GM12878 (cell line): Measurements from ENCODE around the gene ACTR8. TPM values are rescaled to one million over a fixed set of nuclear protein-coding genes. Genes with fewer than 3 reads are reported as not detected.

ENCODE experiments used
- ASH2L ChIP-seq: fragments of 300-600, 200-600 bp; sonication (generic); IDR thresholded peaks from 2 replicates; pipeline ENCODE4 v1.6.1; 2017; ENCODE audit warnings: low read depth, mild to moderate bottlenecking, borderline replicate concordance
- CBFB ChIP-seq: IDR thresholded peaks from 2 replicates; pipeline ENCODE4 v1.6.1; 2016; ENCODE audit warnings: antibody characterized with exemption, low read depth
- IKZF2 ChIP-seq, 2 experiments: fragments of 450-650 bp; IDR thresholded peaks; 2 replicates each; pipeline ENCODE4 v1.6.1; 2017; ENCODE audit warnings: mild to moderate bottlenecking in 2 of 2, moderate library complexity in 2 of 2
- JUNB ChIP-seq: IDR thresholded peaks from 2 replicates; pipeline ENCODE4 v1.6.1; 2016; ENCODE audit warnings: antibody characterized with exemption, mild to moderate bottlenecking
- MYB ChIP-seq: fragments of 150-350 bp; IDR thresholded peaks from 2 replicates; pipeline ENCODE4 v1.6.1; 2014; ENCODE audit warnings: mild to moderate bottlenecking, low read depth, low read length, borderline replicate concordance
- NR2F1 ChIP-seq: fragments of 450-650 bp; conservative IDR thresholded peaks from 2 replicates; pipeline ENCODE4 v1.6.1; 2017; ENCODE audit warnings: mild to moderate bottlenecking
- POLR2A ChIP-seq: IDR thresholded peaks from 2 replicates; pipeline ENCODE4 v1.6.1; 2011; ENCODE audit warnings: low read depth, mild to moderate bottlenecking, low read length
- POLR2AphosphoS2 ChIP-seq: IDR thresholded peaks from 2 replicates; pipeline ENCODE4 v1.6.1; 2011; ENCODE audit warnings: low read depth, mild to moderate bottlenecking, low read length, improper control_type of control experiment, moderate library complexity
- POLR2AphosphoS5 ChIP-seq: IDR thresholded peaks from 2 replicates; pipeline ENCODE4 v1.6.1; 2011; ENCODE audit warnings: mild to moderate bottlenecking, low read length, inconsistent platforms
- SIN3A ChIP-seq: IDR thresholded peaks from 2 replicates; pipeline ENCODE4 v1.6.1; 2012; ENCODE audit warnings: low read depth, low read length, improper control_type of control experiment
- SUZ12 ChIP-seq: fragments of 200-600 bp; sonication (generic); IDR thresholded peaks from one replicate; pipeline ENCODE4 v1.6.1; 2018; ENCODE audit warnings: antibody characterized with exemption, mild to moderate bottlenecking; ENCODE audit not compliant: unreplicated experiment
- ZNF207 ChIP-seq: fragments of 450-650 bp; IDR thresholded peaks from 2 replicates; pipeline ENCODE4 v1.6.1; 2014; ENCODE audit warnings: antibody characterized with exemption, mild to moderate bottlenecking, borderline replicate concordance
- ZNF384 ChIP-seq: IDR thresholded peaks from 2 replicates; pipeline ENCODE4 v1.6.1; 2012; ENCODE audit warnings: low read depth, mild to moderate bottlenecking, low read length, improper control_type of control experiment, borderline replicate concordance
- polyA plus RNA-seq, 11 experiments: library from polyadenylated mRNA; depleted of rRNA in 4 of 11; unstranded in 6 of 11; stranded (reverse) in 5 of 11; fragments of >200 nt; fragmentation: Nextera tagmentation in 4 of 11; fragmentation: Illumina TruSeq in 1 of 11; extraction: Ambion mirVana in 4 of 11; extraction: Trizol in 1 of 11; gene quantifications; 1 replicate in 1 of 11; 2 replicates in 10 of 11; pipeline versions ENCODE4 v1.2.1 to v1.2.3, GENCODE V29; 2011 to 2016; ENCODE audit warnings: inconsistent platforms in 2 of 11, missing spikeins in 2 of 11, low read depth in 1 of 11
- total RNA-seq, 4 experiments: library from RNA; depleted of rRNA in 3 of 4; stranded (reverse); fragments of >200 nt in 3 of 4; fragmentation: Illumina TruSeq in 1 of 4; extraction: Trizol in 1 of 4; gene quantifications; 2 replicates each; pipeline versions ENCODE4 v1.2.1 to v1.2.3, GENCODE V29; 2013 to 2021
- TF ChIP-seq, protein P1 (sequence below): fragments of 450-650 bp; IDR thresholded peaks from 2 replicates; pipeline ENCODE4 v1.6.1; 2017; ENCODE audit warnings: antibody characterized with exemption, mild to moderate bottlenecking, moderate library complexity
- TF ChIP-seq, protein P2 (sequence below): fragments of 450-650 bp; formaldehyde crosslinking; IDR thresholded peaks from 2 replicates; pipeline ENCODE4 v1.5.0; 2022; ENCODE audit warnings: mild to moderate bottlenecking, missing genetic modification characterization
- TF ChIP-seq, protein P3 (sequence below): IDR thresholded peaks from 2 replicates; pipeline ENCODE4 v1.6.1; 2012; ENCODE audit warnings: low read length, inconsistent platforms
- TF ChIP-seq, protein P4 (sequence below): IDR thresholded peaks from 2 replicates; pipeline ENCODE4 v1.6.1; 2011; ENCODE audit warnings: low read depth, mild to moderate bottlenecking, low read length, moderate library complexity, borderline replicate concordance; ENCODE audit errors: extremely low read depth
- TF ChIP-seq, protein P5 (sequence below): fragments of 450-650 bp; IDR thresholded peaks from 2 replicates; pipeline ENCODE4 v1.6.1; 2017; ENCODE audit warnings: mild to moderate bottlenecking, moderate library complexity

The ACTR8 gene
- total and polyA plus RNA-seq, 10 of the 15 experiments (the other 5 are each of a cell fraction or from before 2014, with no cell fraction given) = 5.3 to 35.7 (median 26.4) TPM

DNA sequence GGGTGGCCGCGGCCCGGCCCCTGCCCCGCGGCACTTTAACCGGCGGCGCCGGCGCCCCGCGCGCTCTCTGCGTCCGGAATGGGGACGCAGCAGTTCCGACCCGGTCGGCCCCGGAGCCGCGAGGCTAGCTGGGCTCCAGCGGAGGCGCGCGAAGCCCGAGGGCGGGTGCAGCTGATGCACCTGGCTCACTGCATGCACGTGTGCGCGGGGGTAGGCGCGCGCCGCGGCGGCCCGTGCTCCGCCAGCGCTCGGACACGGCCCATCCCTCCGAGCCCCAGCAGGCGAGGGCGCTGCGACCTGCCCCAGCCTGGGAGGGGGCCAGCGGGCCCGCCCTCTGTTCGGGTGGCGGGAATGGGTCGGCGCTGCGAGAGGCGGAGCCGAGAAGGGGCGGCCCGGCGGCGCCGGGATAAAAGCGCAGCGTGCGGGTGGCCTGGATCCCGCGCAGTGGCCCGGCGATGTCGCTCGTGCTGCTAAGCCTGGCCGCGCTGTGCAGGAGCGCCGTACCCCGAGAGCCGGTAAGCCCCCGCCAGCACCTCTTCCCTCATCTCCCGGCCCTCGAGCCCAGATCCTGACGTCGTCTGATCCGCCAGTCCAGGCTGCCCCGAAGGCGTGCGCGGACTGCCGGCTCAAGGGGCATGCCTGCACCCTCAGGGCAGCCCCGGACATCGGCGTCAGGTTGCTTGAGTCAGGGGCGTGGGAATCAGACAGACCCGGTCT is 35.7 kb downstream of the ACTR8 start, which contains the start of the genes CHDH and IL17RB (continued):
- TF ChIP-seq, protein P1, sequence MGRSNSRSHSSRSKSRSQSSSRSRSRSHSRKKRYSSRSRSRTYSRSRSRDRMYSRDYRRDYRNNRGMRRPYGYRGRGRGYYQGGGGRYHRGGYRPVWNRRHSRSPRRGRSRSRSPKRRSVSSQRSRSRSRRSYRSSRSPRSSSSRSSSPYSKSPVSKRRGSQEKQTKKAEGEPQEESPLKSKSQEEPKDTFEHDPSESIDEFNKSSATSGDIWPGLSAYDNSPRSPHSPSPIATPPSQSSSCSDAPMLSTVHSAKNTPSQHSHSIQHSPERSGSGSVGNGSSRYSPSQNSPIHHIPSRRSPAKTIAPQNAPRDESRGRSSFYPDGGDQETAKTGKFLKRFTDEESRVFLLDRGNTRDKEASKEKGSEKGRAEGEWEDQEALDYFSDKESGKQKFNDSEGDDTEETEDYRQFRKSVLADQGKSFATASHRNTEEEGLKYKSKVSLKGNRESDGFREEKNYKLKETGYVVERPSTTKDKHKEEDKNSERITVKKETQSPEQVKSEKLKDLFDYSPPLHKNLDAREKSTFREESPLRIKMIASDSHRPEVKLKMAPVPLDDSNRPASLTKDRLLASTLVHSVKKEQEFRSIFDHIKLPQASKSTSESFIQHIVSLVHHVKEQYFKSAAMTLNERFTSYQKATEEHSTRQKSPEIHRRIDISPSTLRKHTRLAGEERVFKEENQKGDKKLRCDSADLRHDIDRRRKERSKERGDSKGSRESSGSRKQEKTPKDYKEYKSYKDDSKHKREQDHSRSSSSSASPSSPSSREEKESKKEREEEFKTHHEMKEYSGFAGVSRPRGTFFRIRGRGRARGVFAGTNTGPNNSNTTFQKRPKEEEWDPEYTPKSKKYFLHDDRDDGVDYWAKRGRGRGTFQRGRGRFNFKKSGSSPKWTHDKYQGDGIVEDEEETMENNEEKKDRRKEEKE = no peak
- no peak for TF ChIP-seq SUZ12
- no peak for TF ChIP-seq ASH2L
- no peak for TF ChIP-seq ZNF384
- no peak for TF ChIP-seq POLR2AphosphoS2
- no peak for TF ChIP-seq IKZF2 (IDR thresholded peaks at IDR 0.05)
- no peak for TF ChIP-seq CBFB
- TF ChIP-seq JUNB = no peak
- TF ChIP-seq NR2F1 = peak; percentile 69
- TF ChIP-seq, protein P2, sequence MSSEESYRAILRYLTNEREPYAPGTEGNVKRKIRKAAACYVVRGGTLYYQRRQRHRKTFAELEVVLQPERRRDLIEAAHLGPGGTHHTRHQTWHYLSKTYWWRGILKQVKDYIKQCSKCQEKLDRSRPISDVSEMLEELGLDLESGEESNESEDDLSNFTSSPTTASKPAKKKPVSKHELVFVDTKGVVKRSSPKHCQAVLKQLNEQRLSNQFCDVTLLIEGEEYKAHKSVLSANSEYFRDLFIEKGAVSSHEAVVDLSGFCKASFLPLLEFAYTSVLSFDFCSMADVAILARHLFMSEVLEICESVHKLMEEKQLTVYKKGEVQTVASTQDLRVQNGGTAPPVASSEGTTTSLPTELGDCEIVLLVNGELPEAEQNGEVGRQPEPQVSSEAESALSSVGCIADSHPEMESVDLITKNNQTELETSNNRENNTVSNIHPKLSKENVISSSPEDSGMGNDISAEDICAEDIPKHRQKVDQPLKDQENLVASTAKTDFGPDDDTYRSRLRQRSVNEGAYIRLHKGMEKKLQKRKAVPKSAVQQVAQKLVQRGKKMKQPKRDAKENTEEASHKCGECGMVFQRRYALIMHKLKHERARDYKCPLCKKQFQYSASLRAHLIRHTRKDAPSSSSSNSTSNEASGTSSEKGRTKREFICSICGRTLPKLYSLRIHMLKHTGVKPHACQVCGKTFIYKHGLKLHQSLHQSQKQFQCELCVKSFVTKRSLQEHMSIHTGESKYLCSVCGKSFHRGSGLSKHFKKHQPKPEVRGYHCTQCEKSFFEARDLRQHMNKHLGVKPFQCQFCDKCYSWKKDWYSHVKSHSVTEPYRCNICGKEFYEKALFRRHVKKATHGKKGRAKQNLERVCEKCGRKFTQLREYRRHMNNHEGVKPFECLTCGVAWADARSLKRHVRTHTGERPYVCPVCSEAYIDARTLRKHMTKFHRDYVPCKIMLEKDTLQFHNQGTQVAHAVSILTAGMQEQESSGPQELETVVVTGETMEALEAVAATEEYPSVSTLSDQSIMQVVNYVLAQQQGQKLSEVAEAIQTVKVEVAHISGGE (CRISPR knock-in tag) = no peak
- no peak for TF ChIP-seq ZNF207
- no peak; the same call in 1 of the 2 replicates for TF ChIP-seq POLR2AphosphoS5
- TF ChIP-seq, protein P3, sequence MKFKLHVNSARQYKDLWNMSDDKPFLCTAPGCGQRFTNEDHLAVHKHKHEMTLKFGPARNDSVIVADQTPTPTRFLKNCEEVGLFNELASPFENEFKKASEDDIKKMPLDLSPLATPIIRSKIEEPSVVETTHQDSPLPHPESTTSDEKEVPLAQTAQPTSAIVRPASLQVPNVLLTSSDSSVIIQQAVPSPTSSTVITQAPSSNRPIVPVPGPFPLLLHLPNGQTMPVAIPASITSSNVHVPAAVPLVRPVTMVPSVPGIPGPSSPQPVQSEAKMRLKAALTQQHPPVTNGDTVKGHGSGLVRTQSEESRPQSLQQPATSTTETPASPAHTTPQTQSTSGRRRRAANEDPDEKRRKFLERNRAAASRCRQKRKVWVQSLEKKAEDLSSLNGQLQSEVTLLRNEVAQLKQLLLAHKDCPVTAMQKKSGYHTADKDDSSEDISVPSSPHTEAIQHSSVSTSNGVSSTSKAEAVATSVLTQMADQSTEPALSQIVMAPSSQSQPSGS = no peak
- TF ChIP-seq SIN3A = no peak
- TF ChIP-seq, protein P4, sequence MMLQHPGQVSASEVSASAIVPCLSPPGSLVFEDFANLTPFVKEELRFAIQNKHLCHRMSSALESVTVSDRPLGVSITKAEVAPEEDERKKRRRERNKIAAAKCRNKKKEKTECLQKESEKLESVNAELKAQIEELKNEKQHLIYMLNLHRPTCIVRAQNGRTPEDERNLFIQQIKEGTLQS = no peak
- peak; percentile 58 for TF ChIP-seq POLR2A
- TF ChIP-seq MYB = no peak
- TF ChIP-seq, protein P5, sequence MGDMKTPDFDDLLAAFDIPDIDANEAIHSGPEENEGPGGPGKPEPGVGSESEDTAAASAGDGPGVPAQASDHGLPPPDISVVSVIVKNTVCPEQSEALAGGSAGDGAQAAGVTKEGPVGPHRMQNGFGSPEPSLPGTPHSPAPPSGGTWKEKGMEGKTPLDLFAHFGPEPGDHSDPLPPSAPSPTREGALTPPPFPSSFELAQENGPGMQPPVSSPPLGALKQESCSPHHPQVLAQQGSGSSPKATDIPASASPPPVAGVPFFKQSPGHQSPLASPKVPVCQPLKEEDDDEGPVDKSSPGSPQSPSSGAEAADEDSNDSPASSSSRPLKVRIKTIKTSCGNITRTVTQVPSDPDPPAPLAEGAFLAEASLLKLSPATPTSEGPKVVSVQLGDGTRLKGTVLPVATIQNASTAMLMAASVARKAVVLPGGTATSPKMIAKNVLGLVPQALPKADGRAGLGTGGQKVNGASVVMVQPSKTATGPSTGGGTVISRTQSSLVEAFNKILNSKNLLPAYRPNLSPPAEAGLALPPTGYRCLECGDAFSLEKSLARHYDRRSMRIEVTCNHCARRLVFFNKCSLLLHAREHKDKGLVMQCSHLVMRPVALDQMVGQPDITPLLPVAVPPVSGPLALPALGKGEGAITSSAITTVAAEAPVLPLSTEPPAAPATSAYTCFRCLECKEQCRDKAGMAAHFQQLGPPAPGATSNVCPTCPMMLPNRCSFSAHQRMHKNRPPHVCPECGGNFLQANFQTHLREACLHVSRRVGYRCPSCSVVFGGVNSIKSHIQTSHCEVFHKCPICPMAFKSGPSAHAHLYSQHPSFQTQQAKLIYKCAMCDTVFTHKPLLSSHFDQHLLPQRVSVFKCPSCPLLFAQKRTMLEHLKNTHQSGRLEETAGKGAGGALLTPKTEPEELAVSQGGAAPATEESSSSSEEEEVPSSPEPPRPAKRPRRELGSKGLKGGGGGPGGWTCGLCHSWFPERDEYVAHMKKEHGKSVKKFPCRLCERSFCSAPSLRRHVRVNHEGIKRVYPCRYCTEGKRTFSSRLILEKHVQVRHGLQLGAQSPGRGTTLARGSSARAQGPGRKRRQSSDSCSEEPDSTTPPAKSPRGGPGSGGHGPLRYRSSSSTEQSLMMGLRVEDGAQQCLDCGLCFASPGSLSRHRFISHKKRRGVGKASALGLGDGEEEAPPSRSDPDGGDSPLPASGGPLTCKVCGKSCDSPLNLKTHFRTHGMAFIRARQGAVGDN = peak; percentile 85
